GM12872 (cell line): ENCODE measurements around the gene MYBL2.

ENCODE experiments used
- CTCF ChIP-seq: IDR thresholded peaks from 3 replicates; pipeline ENCODE4 v1.5.1; 2011; ENCODE audit warnings: low read depth, mild to moderate bottlenecking, low read length, moderate library complexity; ENCODE audit not compliant: insufficient read depth

Gene MYBL2

GRCh38 chr20:43736588-43737158, 69.8 kb downstream of the MYBL2 start:
- TF ChIP-seq CTCF, result no peak

- no peak for TF ChIP-seq CTCF
Observed at GRCh38 chr20:43737925-43738324, 71.0 kb downstream of the MYBL2 start.

- no peak for TF ChIP-seq CTCF
Observed at GRCh38 chr20:43739148-43739749, 72.3 kb downstream of the MYBL2 start.

GRCh38 chr20:43740642-43741041, 73.7 kb downstream of the MYBL2 start:
- TF ChIP-seq CTCF, result no peak

- no peak for TF ChIP-seq CTCF
Observed at GRCh38 chr20:43744151-43744611, 77.3 kb downstream of the MYBL2 start.

GRCh38 chr20:43744966-43745730, 78.2 kb downstream of the MYBL2 start:
- TF ChIP-seq CTCF, result no peak

- TF ChIP-seq CTCF, result no peak
Observed at GRCh38 chr20:43746344-43747137, 79.6 kb downstream of the MYBL2 start.
